GM12878 (cell line): ENCODE data around the gene NFATC2. TPM values are rescaled to one million over a fixed set of nuclear protein-coding genes. Genes with fewer than 3 reads are reported as not detected.

Experiments
- ATAC-seq: fragments of 200-7000 bp; cut with Tn5 transposase; 3 replicates; pipeline ENCODE4 v1.9.1; 2020; ENCODE audit warnings: mild to moderate bottlenecking, moderate library complexity
- BruUV-seq: library from RNA; stranded (reverse); fragments of 400-500 nt; replicated peaks from 2 replicates; lab custom pipeline; 2021; lab: Mats Ljungman, UMichigan
- CTCF ChIA-PET: fragments of 300-600 bp; sonication (Branson Sonifier 250); formaldehyde crosslinking; extraction: SDS; loops from one replicate; lab custom pipeline; 2021; ENCODE audit warnings: inconsistent platforms; lab: Yijun Ruan, JAX
- POLR2A ChIA-PET: fragments of 350-600 bp; formaldehyde crosslinking; extraction: SDS; loops from one replicate; lab custom pipeline; 2021; ENCODE audit warnings: inconsistent platforms; lab: Charles Lee
- RAD21 ChIA-PET: fragments of 300-600 bp; sonication (Branson Sonifier 250); formaldehyde crosslinking; loops from one replicate; lab custom pipeline; 2023; ENCODE audit warnings: antibody characterized with exemption; ENCODE audit not compliant: unreplicated experiment; lab: Charles Lee
- SMC1A ChIA-PET: fragments of 300-600 bp; sonication (Branson Sonifier 250); formaldehyde crosslinking; loops from one replicate; lab custom pipeline; 2023; ENCODE audit not compliant: unreplicated experiment, uncharacterized antibody; lab: Charles Lee
- DNase-seq: peaks from one replicate; pipeline ENCODE4 v3.0.0-alpha.2; 2011; ENCODE audit warnings: low read depth, low spot score
- FAIRE-seq: peaks from 3 replicates; lab custom pipeline; 2011; peaks lifted over from hg19 to GRCh38; lab: Jason Lieb, UNC
- H2AFZ ChIP-seq: 2 replicates; pipeline ENCODE4 v1.6.0; 2011; ENCODE audit warnings: low read depth, low read length, control low read depth; ENCODE audit not compliant: control insufficient read depth
- H3K27ac ChIP-seq: 2 replicates; pipeline ENCODE4 v1.5.1; 2011; ENCODE audit warnings: control low read depth; ENCODE audit not compliant: control insufficient read depth, insufficient read depth
- H3K27me3 ChIP-seq, 2 experiments: replicated peaks in 1 of 2; 2 replicates each; pipeline versions ENCODE4 v1.6.0 to v1.6.1; 2011; ENCODE audit warnings: low read length in 1 of 2; ENCODE audit not compliant: control insufficient read depth in 2 of 2, insufficient read depth in 2 of 2
- H3K36me3 ChIP-seq, 2 experiments: 2 replicates each; pipeline ENCODE4 v1.5.1; 2011; ENCODE audit warnings: low read length in 1 of 2; ENCODE audit not compliant: control insufficient read depth in 2 of 2, insufficient read depth in 2 of 2
- H3K4me1 ChIP-seq: 2 replicates; pipeline ENCODE4 v1.6.1; 2011; ENCODE audit warnings: mild to moderate bottlenecking, low read length, moderate library complexity, mixed read lengths; ENCODE audit not compliant: control insufficient read depth, insufficient read depth
- H3K4me2 ChIP-seq: 2 replicates; pipeline ENCODE4 v1.6.0; 2011; ENCODE audit warnings: control low read depth; ENCODE audit not compliant: control insufficient read depth, insufficient read depth
- H3K4me3 ChIP-seq: fragments of 200-600 bp; sonication (generic); 2 replicates; pipeline ENCODE4 v1.5.1; 2016
- H3K79me2 ChIP-seq: 2 replicates; pipeline ENCODE4 v1.6.0; 2011; ENCODE audit warnings: low read length; ENCODE audit not compliant: control insufficient read depth, insufficient read depth
- H3K9ac ChIP-seq: 2 replicates; pipeline ENCODE4 v1.8.0; 2011; ENCODE audit warnings: low read length, control low read depth, mixed read lengths; ENCODE audit not compliant: control insufficient read depth, insufficient read depth
- H3K9me3 ChIP-seq: replicated peaks from 3 replicates; pipeline ENCODE4 v1.5.1; 2011; ENCODE audit warnings: mild to moderate bottlenecking, low read length; ENCODE audit not compliant: control insufficient read depth, insufficient read depth
- H4K20me1 ChIP-seq: 2 replicates; pipeline ENCODE4 v1.6.0; 2011; ENCODE audit not compliant: control insufficient read depth, insufficient read depth
- BCL11A ChIP-seq: IDR thresholded peaks from 2 replicates; pipeline ENCODE4 v1.6.1; 2011; ENCODE audit warnings: low read depth, low read length
- CBFB ChIP-seq: IDR thresholded peaks from 2 replicates; pipeline ENCODE4 v1.6.1; 2016; ENCODE audit warnings: antibody characterized with exemption, low read depth
- IKZF2 ChIP-seq, 2 experiments: fragments of 450-650 bp; IDR thresholded peaks; 2 replicates each; pipeline ENCODE4 v1.6.1; 2017; ENCODE audit warnings: mild to moderate bottlenecking in 2 of 2, moderate library complexity in 2 of 2
- JUND ChIP-seq: IDR thresholded peaks from 2 replicates; pipeline ENCODE4 v1.6.1; 2012; ENCODE audit warnings: low read depth, mild to moderate bottlenecking, low read length, improper control_type of control experiment, moderate library complexity
- NFYB ChIP-seq: IDR thresholded peaks from 2 replicates; pipeline ENCODE4 v1.6.1; 2011; ENCODE audit warnings: low read depth, mild to moderate bottlenecking, low read length, improper control_type of control experiment, moderate library complexity; ENCODE audit not compliant: insufficient read depth
- SPI1 ChIP-seq: IDR thresholded peaks from 2 replicates; pipeline ENCODE4 v1.6.1; 2011; ENCODE audit warnings: low read depth, mild to moderate bottlenecking, low read length, moderate library complexity, borderline replicate concordance; ENCODE audit not compliant: insufficient read depth
- SREBF1 ChIP-seq: IDR thresholded peaks from 2 replicates; pipeline ENCODE4 v1.6.1; 2012; ENCODE audit warnings: mild to moderate bottlenecking, low read length
- ZNF274 ChIP-seq: IDR thresholded peaks from one replicate; pipeline ENCODE4 v1.8.0; 2011; ENCODE audit not compliant: insufficient read length, insufficient read depth
- WGBS: methylation state at CpG from one replicate; pipeline ENCODE4 v1.1.6; 2016; ENCODE audit warnings: low lambda C conversion rate; ENCODE audit not compliant: insufficient replicate concordance, insufficient coverage; ENCODE audit errors: missing lambda C conversion rate; 5-methylcytosine and 5-hydroxymethylcytosine counted together
- in situ Hi-C: fragments of 300-500 bp; cut with MboI; formaldehyde crosslinking; loops from 9 replicates; pipeline ENCODE4 v1.14.3; 2018; ENCODE audit warnings: mixed read lengths
- intact Hi-C: fragments of 100-400 bp; cut with micrococcal nuclease; formaldehyde crosslinking; loops from one replicate; pipeline ENCODE4 v1.14.2; 2022; ENCODE audit not compliant: unreplicated experiment
- polyA plus RNA-seq, 11 experiments: library from polyadenylated mRNA; depleted of rRNA in 4 of 11; unstranded in 6 of 11; stranded (reverse) in 5 of 11; fragments of >200 nt; fragmentation: Nextera tagmentation in 4 of 11; fragmentation: Illumina TruSeq in 1 of 11; extraction: Ambion mirVana in 4 of 11; extraction: Trizol in 1 of 11; gene quantifications; 1 replicate in 1 of 11; 2 replicates in 10 of 11; pipeline versions ENCODE4 v1.2.1 to v1.2.3, GENCODE V29; 2011 to 2016; ENCODE audit warnings: inconsistent platforms in 2 of 11, missing spikeins in 2 of 11, low read depth in 1 of 11
- total RNA-seq, 4 experiments: library from RNA; depleted of rRNA in 3 of 4; stranded (reverse); fragments of >200 nt in 3 of 4; fragmentation: Illumina TruSeq in 1 of 4; extraction: Trizol in 1 of 4; gene quantifications; 2 replicates each; pipeline versions ENCODE4 v1.2.1 to v1.2.3, GENCODE V29; 2013 to 2021
- TF ChIP-seq, protein P1 (sequence below): fragments of 450-650 bp; IDR thresholded peaks from 2 replicates; pipeline ENCODE4 v1.6.1; 2018; ENCODE audit warnings: borderline replicate concordance, mild to moderate bottlenecking; ENCODE audit not compliant: partially characterized antibody
- TF ChIP-seq, protein P2 (sequence below): IDR thresholded peaks from 2 replicates; pipeline ENCODE4 v1.6.1; 2012; ENCODE audit warnings: low read depth, low read length, improper control_type of control experiment

The NFATC2 gene
- total and polyA plus RNA-seq, 10 of the 15 experiments (the other 5 are each of a cell fraction or from before 2014, with no cell fraction given): 3.3 to 20.0 (median 7.3) TPM

DNA sequence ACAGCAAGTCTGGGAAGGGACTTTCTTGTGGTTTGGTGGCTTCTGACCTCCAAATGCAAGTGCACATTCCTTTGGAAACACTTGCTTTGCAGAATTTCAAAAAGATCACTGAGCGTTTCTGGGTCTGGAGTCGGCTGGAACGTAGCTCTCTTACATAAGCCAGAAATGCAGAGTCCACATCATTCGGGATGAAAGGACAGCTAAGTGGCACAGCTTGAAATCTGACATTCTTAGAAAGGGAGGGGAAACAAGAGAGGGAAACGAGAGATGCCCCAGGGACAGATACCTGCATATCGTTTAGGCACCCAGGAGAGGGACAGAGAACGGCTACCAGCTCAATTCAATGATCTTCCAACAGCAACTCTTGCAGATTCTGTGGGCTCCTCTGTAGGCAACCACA, 118.7 kb downstream of the NFATC2 start (continued):
- no peak for TF ChIP-seq NFYB

DNA sequence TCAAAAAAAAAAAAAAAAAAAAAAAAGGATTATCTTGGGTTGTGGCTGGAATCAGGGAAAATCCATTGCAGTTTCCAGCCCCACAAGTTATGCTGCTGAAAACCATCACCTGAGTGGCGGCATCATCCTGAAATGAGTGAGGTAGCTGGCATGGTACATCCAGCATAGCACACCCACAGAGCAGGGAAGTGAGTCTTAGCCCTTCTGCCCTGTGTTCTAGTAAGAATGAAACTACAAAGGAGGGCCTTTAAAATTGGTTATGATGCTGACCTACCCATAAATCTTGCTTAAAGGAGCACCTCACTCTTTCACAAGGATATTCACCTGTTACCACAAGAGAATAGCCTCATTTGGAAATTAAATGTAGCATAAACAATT, 119.2 kb downstream of the NFATC2 start:
- FAIRE-seq: peak; percentile 75
- 0% methylated on average over 1 of the region's 1 CpG for whole genome bisulfite sequencing
- Histone ChIP-seq H3K9me3 (no peaks in the 10 kb centered on the region), H3K9ac (no peak overlapping the region), H3K4me1 (peaks cover 30% of the 10 kb centered on the region), H4K20me1 (no peaks in the 10 kb centered on the region), H3K36me3 (peaks cover 4% of the 10 kb centered on the region in 2 experiments), H3K27ac (no peak overlapping the region), H3K4me2 (no peak overlapping the region), H3K27me3 (no peaks in the 10 kb centered on the region), H2AFZ (no peak overlapping the region), H3K4me3 (no peak overlapping the region), H3K79me2 (no peaks in the 10 kb centered on the region; the same call in 1 of the 2 replicates)
- SMC1A ChIA-PET: interaction anchor here (0.8 to 2.3 kb wide), 5 partner anchors 10 to 113 kb away, joined by 3 to 7 read pairs (median 4); no protein-coding TSS in a partner anchor
- RAD21 ChIA-PET: interaction anchor here (0.7 to 2.3 kb wide), 5 partner anchors 19 to 119 kb away, joined by 3 to 9 read pairs (median 3); no protein-coding TSS in a partner anchor
- CTCF ChIA-PET: interaction anchor here (1.2 kb wide), 1 partner anchor 24 kb away, joined by 3 read pairs; no protein-coding TSS in a partner anchor
- no peak for TF ChIP-seq JUND
- TF ChIP-seq IKZF2 (IDR thresholded peaks at IDR 0.05): 0 out of 4 replicates have a peak, but pooled peaks have one; percentile 10
- TF ChIP-seq, protein P1, sequence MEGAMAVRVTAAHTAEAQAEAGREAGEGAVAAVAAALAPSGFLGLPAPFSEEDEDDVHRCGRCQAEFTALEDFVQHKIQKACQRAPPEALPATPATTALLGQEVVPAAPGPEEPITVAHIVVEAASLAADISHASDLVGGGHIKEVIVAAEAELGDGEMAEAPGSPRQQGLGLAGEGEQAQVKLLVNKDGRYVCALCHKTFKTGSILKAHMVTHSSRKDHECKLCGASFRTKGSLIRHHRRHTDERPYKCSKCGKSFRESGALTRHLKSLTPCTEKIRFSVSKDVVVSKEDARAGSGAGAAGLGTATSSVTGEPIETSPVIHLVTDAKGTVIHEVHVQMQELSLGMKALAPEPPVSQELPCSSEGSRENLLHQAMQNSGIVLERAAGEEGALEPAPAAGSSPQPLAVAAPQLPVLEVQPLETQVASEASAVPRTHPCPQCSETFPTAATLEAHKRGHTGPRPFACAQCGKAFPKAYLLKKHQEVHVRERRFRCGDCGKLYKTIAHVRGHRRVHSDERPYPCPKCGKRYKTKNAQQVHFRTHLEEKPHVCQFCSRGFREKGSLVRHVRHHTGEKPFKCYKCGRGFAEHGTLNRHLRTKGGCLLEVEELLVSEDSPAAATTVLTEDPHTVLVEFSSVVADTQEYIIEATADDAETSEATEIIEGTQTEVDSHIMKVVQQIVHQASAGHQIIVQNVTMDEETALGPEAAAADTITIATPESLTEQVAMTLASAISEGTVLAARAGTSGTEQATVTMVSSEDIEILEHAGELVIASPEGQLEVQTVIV: no peak
- TF ChIP-seq CBFB: no peak
- no peak for TF ChIP-seq ZNF274
- no peak for TF ChIP-seq SREBF1
- TF ChIP-seq, protein P2, sequence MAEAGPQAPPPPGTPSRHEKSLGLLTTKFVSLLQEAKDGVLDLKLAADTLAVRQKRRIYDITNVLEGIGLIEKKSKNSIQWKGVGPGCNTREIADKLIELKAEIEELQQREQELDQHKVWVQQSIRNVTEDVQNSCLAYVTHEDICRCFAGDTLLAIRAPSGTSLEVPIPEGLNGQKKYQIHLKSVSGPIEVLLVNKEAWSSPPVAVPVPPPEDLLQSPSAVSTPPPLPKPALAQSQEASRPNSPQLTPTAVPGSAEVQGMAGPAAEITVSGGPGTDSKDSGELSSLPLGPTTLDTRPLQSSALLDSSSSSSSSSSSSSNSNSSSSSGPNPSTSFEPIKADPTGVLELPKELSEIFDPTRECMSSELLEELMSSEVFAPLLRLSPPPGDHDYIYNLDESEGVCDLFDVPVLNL: no peak
- TF ChIP-seq SPI1: peak; percentile 58; the same call in 1 of the 2 replicates
- no peak for TF ChIP-seq BCL11A
- peak; percentile 90 for ATAC-seq
- DNase-seq: no peak
- POLR2A ChIA-PET: interaction anchor here (0.6 to 0.7 kb wide), 3 partner anchors 13 to 31 kb away, joined by 3 to 9 read pairs (median 5); no protein-coding TSS in a partner anchor
- in situ Hi-C loops: loop anchor here (25.0 kb wide), 1 partner anchor 739 kb away; no protein-coding TSS in a partner anchor
- no TSS peak for BruUV-seq
- intact Hi-C loops: no loop called here
